Gastrocnemius medialis (tissue), 4 donors: Measurements from ENCODE around the gene PRDM2.

Experiments
- POLR2A ChIP-seq, 2 donors: fragments of 450-650 bp; IDR thresholded peaks; one replicate each; pipeline ENCODE4 v1.6.1; 2017; ENCODE audit warnings: antibody characterized with exemption in 2 of 2, mild to moderate bottlenecking in 2 of 2, moderate library complexity in 2 of 2
- TF ChIP-seq, protein P1 (sequence below), 5 experiments: fragments of 450-650 bp in 3 of 5; fragments of 200-600 bp in 2 of 5; sonication (generic) in 2 of 5; IDR thresholded peaks in 4 of 5; conservative IDR thresholded peaks in 1 of 5; 1 replicate in 4 of 5; 2 replicates in 1 of 5; pipeline ENCODE4 v1.5.1; 2016 to 2019; ENCODE audit warnings: antibody characterized with exemption in 5 of 5, mild to moderate bottlenecking in 3 of 5, moderate library complexity in 3 of 5

DNA sequence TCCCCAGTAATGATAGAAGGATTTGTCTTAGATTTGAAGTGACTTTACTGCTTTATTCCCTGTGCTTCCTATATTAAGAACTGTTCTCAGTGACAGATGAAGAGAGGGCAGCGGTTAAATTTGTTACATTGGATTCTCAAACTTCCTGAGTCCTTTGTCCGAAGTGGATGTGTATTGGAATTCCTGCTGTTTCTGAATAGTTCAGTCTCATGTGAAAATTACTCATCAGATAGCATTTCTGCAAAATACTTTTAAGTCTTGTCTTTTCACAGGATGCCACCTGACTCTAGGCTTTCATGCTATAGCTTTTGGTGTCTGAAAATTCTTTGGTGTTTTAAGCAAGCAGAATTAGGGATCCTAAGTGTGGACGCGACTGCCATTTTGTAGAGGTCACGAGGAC, 83.6 kb downstream of the PRDM2 start:
- TF ChIP-seq POLR2A (IDR thresholded peaks at IDR 0.05), result no peak
- TF ChIP-seq, protein P1, sequence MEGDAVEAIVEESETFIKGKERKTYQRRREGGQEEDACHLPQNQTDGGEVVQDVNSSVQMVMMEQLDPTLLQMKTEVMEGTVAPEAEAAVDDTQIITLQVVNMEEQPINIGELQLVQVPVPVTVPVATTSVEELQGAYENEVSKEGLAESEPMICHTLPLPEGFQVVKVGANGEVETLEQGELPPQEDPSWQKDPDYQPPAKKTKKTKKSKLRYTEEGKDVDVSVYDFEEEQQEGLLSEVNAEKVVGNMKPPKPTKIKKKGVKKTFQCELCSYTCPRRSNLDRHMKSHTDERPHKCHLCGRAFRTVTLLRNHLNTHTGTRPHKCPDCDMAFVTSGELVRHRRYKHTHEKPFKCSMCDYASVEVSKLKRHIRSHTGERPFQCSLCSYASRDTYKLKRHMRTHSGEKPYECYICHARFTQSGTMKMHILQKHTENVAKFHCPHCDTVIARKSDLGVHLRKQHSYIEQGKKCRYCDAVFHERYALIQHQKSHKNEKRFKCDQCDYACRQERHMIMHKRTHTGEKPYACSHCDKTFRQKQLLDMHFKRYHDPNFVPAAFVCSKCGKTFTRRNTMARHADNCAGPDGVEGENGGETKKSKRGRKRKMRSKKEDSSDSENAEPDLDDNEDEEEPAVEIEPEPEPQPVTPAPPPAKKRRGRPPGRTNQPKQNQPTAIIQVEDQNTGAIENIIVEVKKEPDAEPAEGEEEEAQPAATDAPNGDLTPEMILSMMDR (IDR thresholded peaks at IDR 0.05 in 4 of 5, conservative IDR thresholded peaks at IDR 0.05 in 1 of 5), result no peak
